ENCODE results near the gene GDPD5.

Gene GDPD5

GRCh38 chr11:75547617-75548058 lies 21.9 kb upstream of the GDPD5 start:
- Histone ChIP-seq H3K4me3 (ENCODE audit: insufficient read depth, low read depth, low read length, poor library complexity, severe bottlenecking) (no peak overlapping the region), H3K36me3 (ENCODE audit: control insufficient read depth, insufficient read depth, low read length) (no peaks in the 10 kb centered on the region), H3K9me3 (ENCODE audit: control insufficient read depth, low read length) (no peaks in the 10 kb centered on the region), H3K27me3 (replicated peaks; ENCODE audit: control insufficient read depth, insufficient read depth, low read length, poor library complexity, severe bottlenecking) (no peaks in the 10 kb centered on the region), H3K27ac (ENCODE audit: insufficient read depth, low read length, poor library complexity, severe bottlenecking) (no peak overlapping the region), H3K4me1 (ENCODE audit: control insufficient read depth, insufficient read depth, low read length, poor library complexity, severe bottlenecking) (no peaks in the 10 kb centered on the region)
- DNase-seq = no peak

- no peak for DNase-seq
- Histone ChIP-seq H3K36me3 (ENCODE audit: control insufficient read depth, insufficient read depth, low read length) (no peaks in the 10 kb centered on the region), H3K9me3 (ENCODE audit: control insufficient read depth, low read length) (no peaks in the 10 kb centered on the region), H3K4me1 (ENCODE audit: control insufficient read depth, insufficient read depth, low read length, poor library complexity, severe bottlenecking) (no peaks in the 10 kb centered on the region), H3K4me3 (ENCODE audit: insufficient read depth, low read depth, low read length, poor library complexity, severe bottlenecking) (no peak overlapping the region), H3K27ac (ENCODE audit: insufficient read depth, low read length, poor library complexity, severe bottlenecking) (no peak overlapping the region), H3K27me3 (replicated peaks; ENCODE audit: control insufficient read depth, insufficient read depth, low read length, poor library complexity, severe bottlenecking) (no peaks in the 10 kb centered on the region)
Observed at GRCh38 chr11:75547177-75547576, 21.4 kb upstream of the GDPD5 start.

GRCh38 chr11:75543806-75544205 lies 18.1 kb upstream of the GDPD5 start:
- H3K4me3 ChIP-seq (ENCODE audit: insufficient read depth, low read depth, low read length, poor library complexity, severe bottlenecking) = no peak overlapping the region
- no peak overlapping the region for H3K27ac ChIP-seq (ENCODE audit: insufficient read depth, low read length, poor library complexity, severe bottlenecking)
- H3K9me3 ChIP-seq (ENCODE audit: control insufficient read depth, low read length) = no peaks in the 10 kb centered on the region
- no peak for DNase-seq
- no peaks in the 10 kb centered on the region for H3K27me3 ChIP-seq (replicated peaks; ENCODE audit: control insufficient read depth, insufficient read depth, low read length, poor library complexity, severe bottlenecking)
- H3K4me1 ChIP-seq (ENCODE audit: control insufficient read depth, insufficient read depth, low read length, poor library complexity, severe bottlenecking) = no peaks in the 10 kb centered on the region
- H3K36me3 ChIP-seq (ENCODE audit: control insufficient read depth, insufficient read depth, low read length) = no peaks in the 10 kb centered on the region

GRCh38 chr11:75542088-75542438 lies 16.3 kb upstream of the GDPD5 start:
- Histone ChIP-seq H3K36me3 (ENCODE audit: control insufficient read depth, insufficient read depth, low read length) (no peaks in the 10 kb centered on the region), H3K4me1 (ENCODE audit: control insufficient read depth, insufficient read depth, low read length, poor library complexity, severe bottlenecking) (no peaks in the 10 kb centered on the region), H3K27me3 (replicated peaks; ENCODE audit: control insufficient read depth, insufficient read depth, low read length, poor library complexity, severe bottlenecking) (no peaks in the 10 kb centered on the region), H3K4me3 (ENCODE audit: insufficient read depth, low read depth, low read length, poor library complexity, severe bottlenecking) (no peak overlapping the region), H3K9me3 (ENCODE audit: control insufficient read depth, low read length) (no peaks in the 10 kb centered on the region), H3K27ac (ENCODE audit: insufficient read depth, low read length, poor library complexity, severe bottlenecking) (no peak overlapping the region)
- DNase-seq = no peak

GRCh38 chr11:75541193-75542087 lies 15.7 kb upstream of the GDPD5 start:
- H3K27me3 ChIP-seq (replicated peaks; ENCODE audit: control insufficient read depth, insufficient read depth, low read length, poor library complexity, severe bottlenecking) = no peaks in the 10 kb centered on the region
- H3K4me3 ChIP-seq (ENCODE audit: insufficient read depth, low read depth, low read length, poor library complexity, severe bottlenecking) = no peak overlapping the region
- DNase-seq = no peak
- H3K27ac ChIP-seq (ENCODE audit: insufficient read depth, low read length, poor library complexity, severe bottlenecking) = no peak overlapping the region
- no peaks in the 10 kb centered on the region for H3K36me3 ChIP-seq (ENCODE audit: control insufficient read depth, insufficient read depth, low read length)
- H3K4me1 ChIP-seq (ENCODE audit: control insufficient read depth, insufficient read depth, low read length, poor library complexity, severe bottlenecking) = no peaks in the 10 kb centered on the region
- no peaks in the 10 kb centered on the region for H3K9me3 ChIP-seq (ENCODE audit: control insufficient read depth, low read length)

GRCh38 chr11:75539459-75540334 lies 14.0 kb upstream of the GDPD5 start:
- no peaks in the 10 kb centered on the region for H3K9me3 ChIP-seq (ENCODE audit: control insufficient read depth, low read length)
- no peaks in the 10 kb centered on the region for H3K4me1 ChIP-seq (ENCODE audit: control insufficient read depth, insufficient read depth, low read length, poor library complexity, severe bottlenecking)
- no peaks in the 10 kb centered on the region for H3K36me3 ChIP-seq (ENCODE audit: control insufficient read depth, insufficient read depth, low read length)
- no peak for DNase-seq
- H3K27ac ChIP-seq (ENCODE audit: insufficient read depth, low read length, poor library complexity, severe bottlenecking) = no peak overlapping the region
- no peaks in the 10 kb centered on the region for H3K27me3 ChIP-seq (replicated peaks; ENCODE audit: control insufficient read depth, insufficient read depth, low read length, poor library complexity, severe bottlenecking)
- no peak overlapping the region for H3K4me3 ChIP-seq (ENCODE audit: insufficient read depth, low read depth, low read length, poor library complexity, severe bottlenecking)

GRCh38 chr11:75538150-75538942 lies 12.6 kb upstream of the GDPD5 start:
- Histone ChIP-seq H3K36me3 (ENCODE audit: control insufficient read depth, insufficient read depth, low read length) (no peaks in the 10 kb centered on the region), H3K4me1 (ENCODE audit: control insufficient read depth, insufficient read depth, low read length, poor library complexity, severe bottlenecking) (no peaks in the 10 kb centered on the region), H3K9me3 (ENCODE audit: control insufficient read depth, low read length) (no peaks in the 10 kb centered on the region), H3K4me3 (ENCODE audit: insufficient read depth, low read depth, low read length, poor library complexity, severe bottlenecking) (no peak overlapping the region), H3K27ac (ENCODE audit: insufficient read depth, low read length, poor library complexity, severe bottlenecking) (no peak overlapping the region), H3K27me3 (replicated peaks; ENCODE audit: control insufficient read depth, insufficient read depth, low read length, poor library complexity, severe bottlenecking) (no peaks in the 10 kb centered on the region)
- no peak for DNase-seq

GRCh38 chr11:75537740-75538139 lies 12.0 kb upstream of the GDPD5 start:
- Histone ChIP-seq H3K27ac (ENCODE audit: insufficient read depth, low read length, poor library complexity, severe bottlenecking) (no peak overlapping the region), H3K4me3 (ENCODE audit: insufficient read depth, low read depth, low read length, poor library complexity, severe bottlenecking) (no peak overlapping the region), H3K27me3 (replicated peaks; ENCODE audit: control insufficient read depth, insufficient read depth, low read length, poor library complexity, severe bottlenecking) (no peaks in the 10 kb centered on the region), H3K4me1 (ENCODE audit: control insufficient read depth, insufficient read depth, low read length, poor library complexity, severe bottlenecking) (no peaks in the 10 kb centered on the region), H3K36me3 (ENCODE audit: control insufficient read depth, insufficient read depth, low read length) (no peaks in the 10 kb centered on the region), H3K9me3 (ENCODE audit: control insufficient read depth, low read length) (no peaks in the 10 kb centered on the region)
- DNase-seq = no peak

GRCh38 chr11:75536786-75537641 lies 11.3 kb upstream of the GDPD5 start:
- no peak overlapping the region for H3K27ac ChIP-seq (ENCODE audit: insufficient read depth, low read length, poor library complexity, severe bottlenecking)
- no peaks in the 10 kb centered on the region for H3K27me3 ChIP-seq (replicated peaks; ENCODE audit: control insufficient read depth, insufficient read depth, low read length, poor library complexity, severe bottlenecking)
- H3K36me3 ChIP-seq (ENCODE audit: control insufficient read depth, insufficient read depth, low read length) = no peaks in the 10 kb centered on the region
- peaks cover 4% of the 10 kb centered on the region for H3K4me1 ChIP-seq (ENCODE audit: control insufficient read depth, insufficient read depth, low read length, poor library complexity, severe bottlenecking)
- H3K9me3 ChIP-seq (ENCODE audit: control insufficient read depth, low read length) = no peaks in the 10 kb centered on the region
- no peak overlapping the region for H3K4me3 ChIP-seq (ENCODE audit: insufficient read depth, low read depth, low read length, poor library complexity, severe bottlenecking)
- peak in 1 of 3 donors; percentile 35 for DNase-seq
